HepG2 (cell line): ENCODE data around the gene ACOT8. TPM values are rescaled to one million over a fixed set of nuclear protein-coding genes. Genes with fewer than 3 reads are reported as not detected.

Source experiments
- ARID5B ChIP-seq: IDR thresholded peaks from 2 replicates; pipeline ENCODE4 v1.4.0; 2020; ENCODE audit warnings: mild to moderate bottlenecking, missing genetic modification reagents
- CHD2 ChIP-seq: IDR thresholded peaks from 2 replicates; pipeline ENCODE4 v1.6.1; 2011; ENCODE audit warnings: low read depth, low read length, improper control_type of control experiment
- FOXC1 ChIP-seq: sonication (generic); formaldehyde crosslinking; IDR thresholded peaks from 2 replicates; pipeline ENCODE4 v1.8.0; 2022; ENCODE audit warnings: mild to moderate bottlenecking, missing genetic modification reagents, borderline replicate concordance
- GPBP1L1 ChIP-seq: sonication (generic); formaldehyde crosslinking; IDR thresholded peaks from 2 replicates; pipeline ENCODE4 v1.5.0; 2020; ENCODE audit warnings: mild to moderate bottlenecking, missing genetic modification reagents
- MTA1 ChIP-seq: sonication (generic); formaldehyde crosslinking; IDR thresholded peaks from 2 replicates; pipeline ENCODE4 v1.4.0; 2020; ENCODE audit warnings: missing genetic modification reagents, mild to moderate bottlenecking, borderline replicate concordance
- RBM39 ChIP-seq: fragments of 200-400 bp; formaldehyde crosslinking; IDR thresholded peaks from one replicate; pipeline ENCODE4 v1.6.1; 2018; ENCODE audit warnings: antibody characterized with exemption, mild to moderate bottlenecking, low read depth, low read length; ENCODE audit not compliant: poor library complexity, severe bottlenecking
- SMAD1 ChIP-seq: sonication (generic); formaldehyde crosslinking; IDR thresholded peaks from 2 replicates; pipeline ENCODE4 v1.4.0; 2020; ENCODE audit warnings: missing genetic modification reagents, low read depth, mild to moderate bottlenecking, borderline replicate concordance
- SOX5 ChIP-seq: IDR thresholded peaks from 2 replicates; pipeline ENCODE4 v1.6.1; 2016; ENCODE audit warnings: borderline replicate concordance
- WIZ ChIP-seq: sonication (generic); formaldehyde crosslinking; IDR thresholded peaks from 2 replicates; pipeline ENCODE4 v1.5.1; 2020; ENCODE audit warnings: mild to moderate bottlenecking, missing genetic modification reagents
- ZBTB7B ChIP-seq: sonication (generic); formaldehyde crosslinking; IDR thresholded peaks from 2 replicates; pipeline ENCODE4 v1.4.0; 2020; ENCODE audit warnings: missing genetic modification reagents
- ZMYM2 ChIP-seq: sonication (generic); formaldehyde crosslinking; IDR thresholded peaks from 2 replicates; pipeline ENCODE4 v1.8.0; 2022; ENCODE audit warnings: mild to moderate bottlenecking, missing genetic modification reagents
- ZNF543 ChIP-seq: sonication (generic); formaldehyde crosslinking; IDR thresholded peaks from 2 replicates; pipeline ENCODE4 v1.4.0; 2020; ENCODE audit warnings: mild to moderate bottlenecking, missing genetic modification reagents
- ZNF607 ChIP-seq: sonication (generic); formaldehyde crosslinking; IDR thresholded peaks from 2 replicates; pipeline ENCODE4 v1.5.1; 2020; ENCODE audit warnings: missing genetic modification reagents, mild to moderate bottlenecking, borderline replicate concordance
- ZNF629 ChIP-seq: sonication (generic); formaldehyde crosslinking; conservative IDR thresholded peaks from 2 replicates; pipeline ENCODE4 v1.5.0; 2020; ENCODE audit warnings: missing genetic modification reagents
- ZNF724P ChIP-seq: sonication (generic); formaldehyde crosslinking; IDR thresholded peaks from 2 replicates; pipeline ENCODE4 v1.8.0; 2022; ENCODE audit warnings: missing genetic modification reagents, borderline replicate concordance
- ZSCAN12 ChIP-seq: sonication (generic); formaldehyde crosslinking; IDR thresholded peaks from 2 replicates; pipeline ENCODE4 v1.9.0; 2021; ENCODE audit warnings: mild to moderate bottlenecking, missing genetic modification reagents
- ZSCAN29 ChIP-seq: sonication (generic); formaldehyde crosslinking; conservative IDR thresholded peaks from 2 replicates; pipeline ENCODE4 v1.4.0; 2020; ENCODE audit warnings: mild to moderate bottlenecking, missing genetic modification reagents
- polyA plus RNA-seq, 8 experiments: library from polyadenylated mRNA; depleted of rRNA in 3 of 8; stranded (reverse) in 7 of 8; unstranded in 1 of 8; fragments of >200 nt; fragmentation: Illumina TruSeq in 4 of 8; extraction: Trizol in 4 of 8; gene quantifications; 2 replicates each; pipeline versions ENCODE4 v1.2.1 to v1.2.3, GENCODE V29; 2011 to 2016; ENCODE audit warnings: low read depth in 4 of 8, missing spikeins in 1 of 8, mixed read lengths in 1 of 8; ENCODE audit not compliant: insufficient read depth in 1 of 8
- total RNA-seq, 5 experiments: library from RNA; depleted of rRNA; stranded (reverse); fragments of >200 nt; fragmentation: Illumina TruSeq; extraction: Trizol; gene quantifications; 2 replicates each; pipeline ENCODE4 v1.2.3, GENCODE V29; 2016; ENCODE audit warnings: low read depth in 1 of 5
- TF ChIP-seq, protein P1 (sequence below), 2 experiments: sonication (generic) in 1 of 2; formaldehyde crosslinking in 1 of 2; IDR thresholded peaks; 2 replicates each; pipeline versions ENCODE4 v1.4.0 to v1.6.1; 2018 to 2020; ENCODE audit warnings: missing genetic modification reagents in 2 of 2, borderline replicate concordance in 1 of 2, low read depth in 1 of 2, mild to moderate bottlenecking in 1 of 2, missing biosample characterization in 1 of 2
- TF ChIP-seq, protein P2 (sequence below): sonication (generic); formaldehyde crosslinking; IDR thresholded peaks from 2 replicates; pipeline ENCODE4 v1.9.0; 2022; ENCODE audit warnings: missing genetic modification reagents, mild to moderate bottlenecking, borderline replicate concordance

Gene ACOT8
- total and polyA plus RNA-seq, 2 of the 13 experiments (the other 11 are each of a cell fraction or from before 2014, with no cell fraction given) = 31.4 to 45.5 TPM

DNA sequence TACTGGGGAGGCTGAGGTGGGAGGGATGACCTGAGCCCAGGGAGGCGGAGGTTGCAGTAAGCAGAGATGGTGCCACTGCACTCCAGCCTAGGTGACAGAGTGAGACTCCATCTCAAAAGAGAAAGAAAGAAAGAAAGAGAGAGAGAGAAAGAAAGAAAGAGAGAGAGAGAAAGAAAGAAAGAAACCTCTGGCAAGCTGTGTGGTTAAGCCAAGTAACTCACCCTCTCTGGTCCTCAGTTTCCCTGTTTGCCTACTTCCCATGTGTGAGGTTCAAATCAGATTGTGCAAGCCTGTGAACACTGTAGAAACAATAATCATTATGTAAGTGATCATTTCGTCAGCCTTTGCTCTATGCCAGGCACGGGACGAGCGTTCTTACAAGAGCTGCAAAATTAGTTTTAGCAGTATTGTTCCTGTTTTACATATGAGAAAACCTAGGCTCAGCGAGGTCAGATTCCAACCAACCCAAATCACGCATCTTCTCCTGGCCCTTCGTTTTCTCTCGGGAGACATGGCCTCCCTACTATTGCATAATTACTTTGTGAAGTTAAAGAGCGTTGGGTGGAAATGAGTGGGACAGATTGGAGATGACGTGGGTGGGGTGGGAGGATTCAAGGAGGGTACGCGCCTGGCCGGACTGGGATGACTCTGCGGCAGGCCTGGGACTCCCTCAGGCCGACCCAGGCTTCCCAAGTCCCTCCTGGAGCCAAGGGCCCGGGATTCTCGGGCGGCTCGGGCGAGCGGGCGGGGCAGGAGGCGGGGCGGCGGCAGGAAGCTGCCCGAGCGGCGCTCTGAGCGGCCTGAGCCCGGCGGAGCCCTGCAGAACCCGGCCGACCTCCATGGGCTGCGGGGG, 23.9 kb downstream of the ACOT8 start, which contains the start of gene SNX21 (continued):
- TF ChIP-seq, protein P1, sequence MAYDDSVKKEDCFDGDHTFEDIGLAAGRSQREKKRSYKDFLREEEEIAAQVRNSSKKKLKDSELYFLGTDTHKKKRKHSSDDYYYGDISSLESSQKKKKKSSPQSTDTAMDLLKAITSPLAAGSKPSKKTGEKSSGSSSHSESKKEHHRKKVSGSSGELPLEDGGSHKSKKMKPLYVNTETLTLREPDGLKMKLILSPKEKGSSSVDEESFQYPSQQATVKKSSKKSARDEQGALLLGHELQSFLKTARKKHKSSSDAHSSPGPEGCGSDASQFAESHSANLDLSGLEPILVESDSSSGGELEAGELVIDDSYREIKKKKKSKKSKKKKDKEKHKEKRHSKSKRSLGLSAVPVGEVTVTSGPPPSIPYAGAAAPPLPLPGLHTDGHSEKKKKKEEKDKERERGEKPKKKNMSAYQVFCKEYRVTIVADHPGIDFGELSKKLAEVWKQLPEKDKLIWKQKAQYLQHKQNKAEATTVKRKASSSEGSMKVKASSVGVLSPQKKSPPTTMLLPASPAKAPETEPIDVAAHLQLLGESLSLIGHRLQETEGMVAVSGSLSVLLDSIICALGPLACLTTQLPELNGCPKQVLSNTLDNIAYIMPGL (CRISPR knock-in tag; IDR thresholded peaks at IDR 0.05; ENCODE audit: borderline replicate concordance in 1 of 2, low read depth in 1 of 2) = peak in 1 of 2 experiments; percentile 83; a peak in 2 of 4 replicates
- TF ChIP-seq ZNF543 = peak; percentile 52
- peak; percentile 56; the same call in 1 of the 2 replicates for TF ChIP-seq MTA1 (CRISPR knock-in tag)
- no peak for TF ChIP-seq SMAD1 (CRISPR knock-in tag)
- TF ChIP-seq, protein P2, sequence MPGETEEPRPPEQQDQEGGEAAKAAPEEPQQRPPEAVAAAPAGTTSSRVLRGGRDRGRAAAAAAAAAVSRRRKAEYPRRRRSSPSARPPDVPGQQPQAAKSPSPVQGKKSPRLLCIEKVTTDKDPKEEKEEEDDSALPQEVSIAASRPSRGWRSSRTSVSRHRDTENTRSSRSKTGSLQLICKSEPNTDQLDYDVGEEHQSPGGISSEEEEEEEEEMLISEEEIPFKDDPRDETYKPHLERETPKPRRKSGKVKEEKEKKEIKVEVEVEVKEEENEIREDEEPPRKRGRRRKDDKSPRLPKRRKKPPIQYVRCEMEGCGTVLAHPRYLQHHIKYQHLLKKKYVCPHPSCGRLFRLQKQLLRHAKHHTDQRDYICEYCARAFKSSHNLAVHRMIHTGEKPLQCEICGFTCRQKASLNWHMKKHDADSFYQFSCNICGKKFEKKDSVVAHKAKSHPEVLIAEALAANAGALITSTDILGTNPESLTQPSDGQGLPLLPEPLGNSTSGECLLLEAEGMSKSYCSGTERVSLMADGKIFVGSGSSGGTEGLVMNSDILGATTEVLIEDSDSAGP (CRISPR knock-in tag) = no peak
- TF ChIP-seq ZNF629 (CRISPR knock-in tag) = peak; percentile 44
- TF ChIP-seq FOXC1 (CRISPR knock-in tag) = 0 out of 2 replicates have a peak, but pooled peaks have one; percentile 21
- peak; percentile 62; the same call in 1 of the 2 replicates for TF ChIP-seq ZNF724P
- TF ChIP-seq ARID5B (CRISPR knock-in tag) = peak; percentile 45
- TF ChIP-seq ZNF607 (CRISPR knock-in tag) = no peak; the same call in 1 of the 2 replicates
- TF ChIP-seq GPBP1L1 (CRISPR knock-in tag) = no peak
- 0 out of 2 replicates have a peak, but pooled peaks have one; percentile 13 for TF ChIP-seq ZSCAN12 (CRISPR knock-in tag)
- no peak for TF ChIP-seq WIZ
- peak; percentile 94 for TF ChIP-seq ZSCAN29
- TF ChIP-seq RBM39 = no peak
- TF ChIP-seq ZBTB7B (CRISPR knock-in tag) = 0 out of 2 replicates have a peak, but pooled peaks have one; percentile 69
- peak; percentile 80 for TF ChIP-seq CHD2
- peak; percentile 49; the same call in 1 of the 2 replicates for TF ChIP-seq SOX5
- peak; percentile 81 for TF ChIP-seq ZMYM2
